Myocyte (in vitro differentiated cells): Measurements from ENCODE around the gene DUSP9. TPM values are rescaled to one million over a fixed set of nuclear protein-coding genes. Genes with fewer than 3 reads are reported as not detected.

Experiments used
- total RNA-seq: library from RNA; depleted of rRNA; stranded (reverse); fragments of >200 nt; gene quantifications from 2 replicates; pipeline ENCODE4 v1.2.3, GENCODE V29; 2014

Gene DUSP9
- total RNA-seq, 1 donor from 2014 or later = not detected

Other genes with a start within 250 kb of the DUSP9 start
- not detected in 2 replicates for gene PNMA6E, start 245.9 kb upstream of the DUSP9 start, total RNA-seq
- gene ZFP92, start 235.7 kb upstream of the DUSP9 start, total RNA-seq = 0.05 TPM in 1 of 2 replicates, not detected in the other
- 0.78 and 1.5 TPM in 2 replicates for gene TREX2, start 201.1 kb upstream of the DUSP9 start, total RNA-seq
- 15.8 and 36.2 TPM in 2 replicates for gene HAUS7, start 176.6 kb upstream of the DUSP9 start, total RNA-seq
- gene BGN, start 152.2 kb upstream of the DUSP9 start, total RNA-seq = 0.94 and 1.1 TPM in 2 replicates
- gene ATP2B3, start 129.6 kb upstream of the DUSP9 start, total RNA-seq = 0.40 and 0.57 TPM in 2 replicates
- 32.6 and 35.1 TPM in 2 replicates for gene CCNQ, start 48.1 kb upstream of the DUSP9 start, total RNA-seq
- gene PNCK, start 26.6 kb downstream of the DUSP9 start, total RNA-seq = 1.1 and 2.1 TPM in 2 replicates
- gene SLC6A8, start 40.7 kb downstream of the DUSP9 start, total RNA-seq = 20.7 and 39.8 TPM in 2 replicates
- 150 and 162 TPM in 2 replicates for gene BCAP31, start 77.2 kb downstream of the DUSP9 start, total RNA-seq
- 53.8 and 71.6 TPM in 2 replicates for gene ABCD1, start 77.7 kb downstream of the DUSP9 start, total RNA-seq
- 5.1 and 11.9 TPM in 2 replicates for gene PLXNB3, start 117.0 kb downstream of the DUSP9 start, total RNA-seq
- gene SRPK3, start 133.8 kb downstream of the DUSP9 start, total RNA-seq = 252 and 340 TPM in 2 replicates
- gene IDH3G, start 147.2 kb downstream of the DUSP9 start, total RNA-seq = 92.7 and 104 TPM in 2 replicates
- gene SSR4, start 147.5 kb downstream of the DUSP9 start, total RNA-seq = 155 and 228 TPM in 2 replicates
- gene PDZD4, start 183.3 kb downstream of the DUSP9 start, total RNA-seq = 0.47 and 1.4 TPM in 2 replicates
- gene L1CAM, start 239.0 kb downstream of the DUSP9 start, total RNA-seq = 24.6 and 44.9 TPM in 2 replicates